HuH-7 (cell line): ENCODE results near the gene CEACAM7.

Experiments
- DNase-seq: peaks from one replicate; pipeline ENCODE4 v3.0.0; 2011; ENCODE audit warnings: low spot score

Gene CEACAM7

DNA sequence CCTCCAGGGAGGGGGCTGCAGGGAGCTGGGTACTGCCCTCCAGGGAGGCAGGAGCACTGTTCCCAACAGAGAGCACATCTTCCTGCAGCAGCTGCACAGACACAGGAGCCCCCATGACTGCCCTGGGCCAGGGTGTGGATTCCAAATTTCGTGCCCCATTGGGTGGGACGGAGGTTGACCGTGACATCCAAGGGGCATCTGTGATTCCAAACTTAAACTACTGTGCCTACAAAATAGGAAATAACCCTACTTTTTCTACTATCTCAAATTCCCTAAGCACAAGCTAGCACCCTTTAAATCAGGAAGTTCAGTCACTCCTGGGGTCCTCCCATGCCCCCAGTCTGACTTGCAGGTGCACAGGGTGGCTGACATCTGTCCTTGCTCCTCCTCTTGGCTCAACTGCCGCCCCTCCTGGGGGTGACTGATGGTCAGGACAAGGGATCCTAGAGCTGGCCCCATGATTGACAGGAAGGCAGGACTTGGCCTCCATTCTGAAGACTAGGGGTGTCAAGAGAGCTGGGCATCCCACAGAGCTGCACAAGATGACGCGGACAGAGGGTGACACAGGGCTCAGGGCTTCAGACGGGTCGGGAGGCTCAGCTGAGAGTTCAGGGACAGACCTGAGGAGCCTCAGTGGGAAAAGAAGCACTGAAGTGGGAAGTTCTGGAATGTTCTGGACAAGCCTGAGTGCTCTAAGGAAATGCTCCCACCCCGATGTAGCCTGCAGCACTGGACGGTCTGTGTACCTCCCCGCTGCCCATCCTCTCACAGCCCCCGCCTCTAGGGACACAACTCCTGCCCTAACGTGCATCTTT, 12.5 kb upstream of the CEACAM7 start:
- DNase-seq: no peak

- no peak for DNase-seq
Measured at GRCh38 chr19:41699968-41700323, 11.9 kb upstream of the CEACAM7 start.

GRCh38 chr19:41699231-41699967, 11.3 kb upstream of the CEACAM7 start:
- DNase-seq: peak; percentile 46

- peak; percentile 74 for DNase-seq
Measured at GRCh38 chr19:41698746-41699230, 10.7 kb upstream of the CEACAM7 start.

DNA sequence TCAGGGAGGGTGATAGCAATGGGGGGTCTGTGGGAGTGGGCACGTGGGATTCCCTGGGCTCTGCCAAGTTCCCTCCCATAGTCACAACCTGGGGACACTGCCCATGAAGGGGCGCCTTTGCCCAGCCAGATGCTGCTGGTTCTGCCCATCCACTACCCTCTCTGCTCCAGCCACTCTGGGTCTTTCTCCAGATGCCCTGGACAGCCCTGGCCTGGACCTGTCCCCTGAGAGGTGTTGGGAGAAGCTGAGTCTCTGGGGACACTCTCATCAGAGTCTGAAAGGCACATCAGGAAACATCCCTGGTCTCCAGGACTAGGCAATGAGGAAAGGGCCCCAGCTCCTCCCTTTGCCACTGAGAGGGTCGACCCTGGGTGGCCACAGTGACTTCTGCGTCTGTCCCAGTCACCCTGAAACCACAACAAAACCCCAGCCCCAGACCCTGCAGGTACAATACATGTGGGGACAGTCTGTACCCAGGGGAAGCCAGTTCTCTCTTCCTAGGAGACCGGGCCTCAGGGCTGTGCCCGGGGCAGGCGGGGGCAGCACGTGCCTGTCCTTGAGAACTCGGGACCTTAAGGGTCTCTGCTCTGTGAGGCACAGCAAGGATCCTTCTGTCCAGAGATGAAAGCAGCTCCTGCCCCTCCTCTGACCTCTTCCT, 9.3 kb upstream of the CEACAM7 start:
- DNase-seq: no peak

DNA sequence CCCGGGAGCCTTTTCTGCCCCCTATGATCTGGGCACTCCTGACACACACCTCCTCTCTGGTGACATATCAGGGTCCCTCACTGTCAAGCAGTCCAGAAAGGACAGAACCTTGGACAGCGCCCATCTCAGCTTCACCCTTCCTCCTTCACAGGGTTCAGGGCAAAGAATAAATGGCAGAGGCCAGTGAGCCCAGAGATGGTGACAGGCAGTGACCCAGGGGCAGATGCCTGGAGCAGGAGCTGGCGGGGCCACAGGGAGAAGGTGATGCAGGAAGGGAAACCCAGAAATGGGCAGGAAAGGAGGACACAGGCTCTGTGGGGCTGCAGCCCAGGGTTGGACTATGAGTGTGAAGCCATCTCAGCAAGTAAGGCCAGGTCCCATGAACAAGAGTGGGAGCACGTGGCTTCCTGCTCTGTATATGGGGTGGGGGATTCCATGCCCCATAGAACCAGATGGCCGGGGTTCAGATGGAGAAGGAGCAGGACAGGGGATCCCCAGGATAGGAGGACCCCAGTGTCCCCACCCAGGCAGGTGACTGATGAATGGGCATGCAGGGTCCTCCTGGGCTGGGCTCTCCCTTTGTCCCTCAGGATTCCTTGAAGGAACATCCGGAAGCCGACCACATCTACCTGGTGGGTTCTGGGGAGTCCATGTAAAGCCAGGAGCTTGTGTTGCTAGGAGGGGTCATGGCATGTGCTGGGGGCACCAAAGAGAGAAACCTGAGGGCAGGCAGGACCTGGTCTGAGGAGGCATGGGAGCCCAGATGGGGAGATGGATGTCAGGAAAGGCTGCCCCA, 8.5 kb upstream of the CEACAM7 start:
- DNase-seq: no peak

DNA sequence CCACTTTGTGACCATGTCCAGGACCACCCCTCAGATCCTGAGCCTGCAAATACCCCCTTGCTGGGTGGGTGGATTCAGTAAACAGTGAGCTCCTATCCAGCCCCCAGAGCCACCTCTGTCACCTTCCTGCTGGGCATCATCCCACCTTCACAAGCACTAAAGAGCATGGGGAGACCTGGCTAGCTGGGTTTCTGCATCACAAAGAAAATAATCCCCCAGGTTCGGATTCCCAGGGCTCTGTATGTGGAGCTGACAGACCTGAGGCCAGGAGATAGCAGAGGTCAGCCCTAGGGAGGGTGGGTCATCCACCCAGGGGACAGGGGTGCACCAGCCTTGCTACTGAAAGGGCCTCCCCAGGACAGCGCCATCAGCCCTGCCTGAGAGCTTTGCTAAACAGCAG, 7.7 kb upstream of the CEACAM7 start:
- no peak for DNase-seq

DNA sequence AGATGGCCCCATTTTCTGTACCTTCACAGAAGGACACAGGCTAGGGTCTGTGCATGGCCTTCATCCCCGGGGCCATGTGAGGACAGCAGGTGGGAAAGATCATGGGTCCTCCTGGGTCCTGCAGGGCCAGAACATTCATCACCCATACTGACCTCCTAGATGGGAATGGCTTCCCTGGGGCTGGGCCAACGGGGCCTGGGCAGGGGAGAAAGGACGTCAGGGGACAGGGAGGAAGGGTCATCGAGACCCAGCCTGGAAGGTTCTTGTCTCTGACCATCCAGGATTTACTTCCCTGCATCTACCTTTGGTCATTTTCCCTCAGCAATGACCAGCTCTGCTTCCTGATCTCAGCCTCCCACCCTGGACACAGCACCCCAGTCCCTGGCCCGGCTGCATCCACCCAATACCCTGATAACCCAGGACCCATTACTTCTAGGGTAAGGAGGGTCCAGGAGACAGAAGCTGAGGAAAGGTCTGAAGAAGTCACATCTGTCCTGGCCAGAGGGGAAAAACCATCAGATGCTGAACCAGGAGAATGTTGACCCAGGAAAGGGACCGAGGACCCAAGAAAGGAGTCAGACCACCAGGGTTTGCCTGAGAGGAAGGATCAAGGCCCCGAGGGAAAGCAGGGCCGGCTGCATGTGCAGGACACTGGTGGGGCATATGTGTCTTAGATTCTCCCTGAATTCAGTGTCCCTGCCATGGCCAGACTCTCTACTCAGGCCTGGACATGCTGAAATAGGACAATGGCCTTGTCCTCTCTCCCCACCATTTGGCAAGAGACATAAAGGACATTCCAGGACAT, 7.0 kb upstream of the CEACAM7 start:
- DNase-seq: no peak

GRCh38 chr19:41694196-41694595, 6.1 kb upstream of the CEACAM7 start:
- no peak for DNase-seq

GRCh38 chr19:41691268-41691970, 3.3 kb upstream of the CEACAM7 start:
- peak; percentile 57 for DNase-seq

- no peak for DNase-seq
Measured at GRCh38 chr19:41690801-41691065, 2.7 kb upstream of the CEACAM7 start.

DNA sequence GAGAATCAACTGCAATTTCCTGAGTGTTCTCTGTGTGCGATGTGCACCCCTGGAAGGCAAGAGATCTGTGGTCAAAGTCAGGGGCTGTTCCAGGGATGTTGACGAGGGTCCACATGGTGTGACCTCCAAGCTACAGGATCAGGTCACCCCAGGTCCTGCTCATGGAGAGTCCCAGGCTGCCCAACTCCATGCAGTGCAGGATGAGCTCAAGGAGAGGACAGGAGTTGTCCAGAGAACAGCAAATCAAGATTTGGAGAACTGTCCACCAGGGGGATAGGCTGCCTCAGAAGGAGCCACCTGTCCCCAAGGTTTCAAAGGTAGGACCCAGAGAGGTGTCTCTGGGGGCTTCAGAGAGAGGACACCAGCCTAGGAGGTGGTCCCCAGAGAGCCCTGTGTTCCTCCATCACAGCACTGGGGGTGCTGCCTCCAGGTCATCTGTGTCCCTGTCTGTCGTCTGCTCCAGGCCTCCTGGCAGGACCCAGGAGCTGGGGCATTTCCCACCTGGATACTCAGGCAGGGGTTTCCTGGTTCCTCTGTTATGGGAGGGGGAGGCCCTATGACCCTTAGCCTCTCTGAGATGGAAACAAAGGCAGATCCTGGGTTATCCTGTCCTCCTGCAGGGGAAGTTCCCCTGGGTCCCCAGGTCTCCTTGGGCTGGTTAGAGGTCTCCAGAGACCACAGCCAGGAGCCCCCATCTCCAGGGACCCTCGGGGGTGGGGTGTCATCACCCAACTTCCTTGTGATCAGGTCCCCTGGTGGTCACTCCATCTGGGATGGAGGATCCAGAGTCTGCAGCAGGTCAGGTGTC, 2.1 kb upstream of the CEACAM7 start:
- DNase-seq: no peak

DNA sequence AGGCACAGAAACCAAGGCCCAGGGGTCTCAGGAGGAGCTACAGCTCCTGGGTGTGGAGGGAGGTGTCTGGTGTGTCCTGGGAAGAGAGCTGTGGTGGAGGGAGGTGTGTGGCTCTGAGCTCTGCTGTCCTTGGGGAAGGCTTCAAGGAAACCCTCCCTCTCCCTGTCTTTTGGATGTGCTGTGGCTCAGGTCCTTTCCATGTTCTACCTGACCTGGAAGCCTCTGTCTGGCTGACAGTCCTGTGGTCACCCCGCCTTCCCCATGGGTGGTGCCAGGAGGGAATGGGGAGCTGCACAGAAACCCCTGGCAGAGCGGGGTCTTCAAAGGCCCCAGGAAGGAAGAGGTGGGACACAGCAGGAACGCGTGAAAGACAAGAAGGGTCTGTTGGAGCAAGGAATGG, 617 bp upstream of the CEACAM7 start:
- DNase-seq: no peak

- DNase-seq: no peak
Measured at GRCh38 chr19:41687419-41687818, 651 bp downstream of the CEACAM7 start.

DNA sequence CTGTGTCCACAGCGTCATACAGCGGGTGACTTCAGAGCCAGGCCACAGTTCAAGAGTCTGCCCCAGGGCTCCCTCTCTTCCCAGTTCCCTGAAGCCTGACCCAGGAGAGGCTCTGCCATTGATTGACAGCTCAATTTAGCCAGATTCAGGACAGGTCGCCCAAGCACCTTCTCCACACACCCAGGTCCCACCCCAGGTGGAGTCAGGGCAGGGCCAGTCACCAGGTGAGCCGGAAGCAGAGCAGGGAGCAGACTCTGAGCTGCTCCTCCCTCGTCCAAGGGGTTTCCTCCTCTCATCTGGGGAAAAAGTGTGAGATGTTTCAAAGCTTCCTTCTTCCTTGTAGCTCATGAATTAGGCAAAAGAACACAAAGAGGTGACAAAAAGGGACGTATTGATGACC, 5.6 kb downstream of the CEACAM7 start:
- no peak for DNase-seq

GRCh38 chr19:41671486-41671885, 16.6 kb downstream of the CEACAM7 start:
- no peak for DNase-seq

DNA sequence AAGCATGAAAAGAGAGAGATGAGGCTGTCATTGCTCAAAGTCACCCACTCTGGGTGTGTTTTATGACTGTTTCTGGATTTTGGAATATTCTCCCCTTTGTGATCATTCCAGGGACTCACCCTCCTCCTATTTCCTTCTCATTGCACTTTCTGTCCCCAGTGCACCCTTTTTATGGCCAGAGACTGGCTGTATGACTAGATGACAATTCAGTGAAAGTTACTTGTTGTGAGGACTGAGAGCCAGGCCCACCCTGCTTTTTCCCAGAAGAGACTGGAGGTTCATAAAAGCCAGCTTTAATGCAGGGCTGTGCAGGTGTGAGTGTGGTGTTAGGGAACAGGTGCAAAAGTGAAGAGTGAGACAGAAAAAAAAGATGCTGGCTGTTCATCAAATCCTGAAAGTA, 17.3 kb downstream of the CEACAM7 start:
- DNase-seq: no peak

- no peak for DNase-seq
Measured at GRCh38 chr19:41668315-41668714, 19.8 kb downstream of the CEACAM7 start.

DNA sequence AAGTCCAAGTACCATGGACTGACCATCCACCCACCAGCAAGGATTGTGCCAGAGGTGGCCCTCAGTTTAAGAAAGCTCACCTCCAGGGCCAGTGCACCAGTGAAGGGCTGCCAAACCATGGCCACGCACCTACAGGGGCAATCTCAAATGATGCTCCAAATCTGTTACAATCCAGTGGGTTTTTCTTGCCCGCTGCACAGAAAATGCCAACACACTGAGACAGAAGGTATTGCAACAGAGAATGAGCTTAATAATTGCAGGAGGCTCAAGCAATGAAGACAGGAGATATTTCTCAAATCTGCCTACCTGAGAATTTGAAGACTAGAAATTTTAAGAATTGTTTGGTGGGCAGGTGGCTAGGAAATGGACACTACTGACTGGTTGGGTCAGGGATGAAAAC, 22.0 kb downstream of the CEACAM7 start:
- DNase-seq: no peak

- DNase-seq: no peak
Measured at GRCh38 chr19:41657157-41657556, 30.9 kb downstream of the CEACAM7 start.
